Progenitor cell of endocrine pancreas (in vitro differentiated cells): ENCODE results near the gene TMEM178B. TPM values are rescaled to one million over a fixed set of nuclear protein-coding genes. Genes with fewer than 3 reads are reported as not detected.

ENCODE experiments used
- DNase-seq: peaks from one replicate; pipeline ENCODE4 v3.0.0; 2021; ENCODE audit warnings: low spot score; ENCODE audit not compliant: unreplicated experiment
- H3K27ac Mint-ChIP-seq: 2 replicates; pipeline ENCODE4 v1.8.0; 2021; ENCODE audit warnings: mild to moderate bottlenecking, moderate library complexity, mixed read lengths
- H3K27me3 Mint-ChIP-seq: 2 replicates; pipeline ENCODE4 v1.8.0; 2021; ENCODE audit warnings: mixed read lengths
- H3K36me3 Mint-ChIP-seq: 2 replicates; pipeline ENCODE4 v1.8.0; 2022; ENCODE audit warnings: mixed read lengths; ENCODE audit not compliant: insufficient read depth
- H3K4me1 Mint-ChIP-seq: 2 replicates; pipeline ENCODE4 v1.8.0; 2021; ENCODE audit warnings: low read depth, mixed read lengths
- H3K4me3 Mint-ChIP-seq: 2 replicates; pipeline ENCODE4 v1.8.0; 2021; ENCODE audit warnings: low read depth, mild to moderate bottlenecking, moderate library complexity, mixed read lengths
- H3K9me3 Mint-ChIP-seq: 2 replicates; pipeline ENCODE4 v1.8.0; 2021; ENCODE audit warnings: low read depth, mixed read lengths
- total RNA-seq: library from RNA; stranded (reverse); gene quantifications from 2 replicates; pipeline ENCODE4 v1.2.1, GENCODE V29; 2021
- TF ChIP-seq, protein P1 (sequence below): fragments of 200-600 bp; sonication (generic); IDR thresholded peaks from one replicate; pipeline ENCODE4 v1.5.0; 2021; ENCODE audit warnings: antibody characterized with exemption, mild to moderate bottlenecking; ENCODE audit not compliant: unreplicated experiment

TMEM178B gene
- total RNA-seq, 1 donor from 2014 or later: 2.8 TPM

DNA sequence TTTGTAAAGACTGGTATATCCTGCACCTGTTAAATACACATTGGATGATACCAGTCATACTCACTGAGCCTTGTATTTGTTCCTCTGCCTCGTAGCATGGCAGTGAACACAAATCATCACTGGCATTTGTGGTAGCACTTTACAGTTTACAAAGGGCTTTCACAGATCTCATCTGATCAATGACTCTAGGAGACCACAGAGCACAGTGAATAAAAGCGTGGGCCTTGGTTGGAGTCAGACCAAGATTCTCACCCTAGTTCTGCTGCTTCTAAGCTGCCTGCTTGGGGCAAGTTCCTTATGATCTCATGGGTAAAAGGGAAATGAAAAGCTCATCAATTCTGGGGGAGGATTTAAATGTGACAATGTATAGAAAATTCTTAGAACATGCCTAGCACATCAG lies 347.4 kb downstream of the TMEM178B start:
- TF ChIP-seq, protein P1, sequence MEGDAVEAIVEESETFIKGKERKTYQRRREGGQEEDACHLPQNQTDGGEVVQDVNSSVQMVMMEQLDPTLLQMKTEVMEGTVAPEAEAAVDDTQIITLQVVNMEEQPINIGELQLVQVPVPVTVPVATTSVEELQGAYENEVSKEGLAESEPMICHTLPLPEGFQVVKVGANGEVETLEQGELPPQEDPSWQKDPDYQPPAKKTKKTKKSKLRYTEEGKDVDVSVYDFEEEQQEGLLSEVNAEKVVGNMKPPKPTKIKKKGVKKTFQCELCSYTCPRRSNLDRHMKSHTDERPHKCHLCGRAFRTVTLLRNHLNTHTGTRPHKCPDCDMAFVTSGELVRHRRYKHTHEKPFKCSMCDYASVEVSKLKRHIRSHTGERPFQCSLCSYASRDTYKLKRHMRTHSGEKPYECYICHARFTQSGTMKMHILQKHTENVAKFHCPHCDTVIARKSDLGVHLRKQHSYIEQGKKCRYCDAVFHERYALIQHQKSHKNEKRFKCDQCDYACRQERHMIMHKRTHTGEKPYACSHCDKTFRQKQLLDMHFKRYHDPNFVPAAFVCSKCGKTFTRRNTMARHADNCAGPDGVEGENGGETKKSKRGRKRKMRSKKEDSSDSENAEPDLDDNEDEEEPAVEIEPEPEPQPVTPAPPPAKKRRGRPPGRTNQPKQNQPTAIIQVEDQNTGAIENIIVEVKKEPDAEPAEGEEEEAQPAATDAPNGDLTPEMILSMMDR: no peak
- H3K27ac Mint-ChIP-seq: no peak overlapping the region
- peaks cover 6% of the 10 kb centered on the region for H3K4me1 Mint-ChIP-seq
- H3K36me3 Mint-ChIP-seq: no peaks in the 10 kb centered on the region
- no peaks in the 10 kb centered on the region for H3K27me3 Mint-ChIP-seq
- DNase-seq: no peak
- no peak overlapping the region for H3K4me3 Mint-ChIP-seq
- H3K9me3 Mint-ChIP-seq: peaks cover 2% of the 10 kb centered on the region

DNA sequence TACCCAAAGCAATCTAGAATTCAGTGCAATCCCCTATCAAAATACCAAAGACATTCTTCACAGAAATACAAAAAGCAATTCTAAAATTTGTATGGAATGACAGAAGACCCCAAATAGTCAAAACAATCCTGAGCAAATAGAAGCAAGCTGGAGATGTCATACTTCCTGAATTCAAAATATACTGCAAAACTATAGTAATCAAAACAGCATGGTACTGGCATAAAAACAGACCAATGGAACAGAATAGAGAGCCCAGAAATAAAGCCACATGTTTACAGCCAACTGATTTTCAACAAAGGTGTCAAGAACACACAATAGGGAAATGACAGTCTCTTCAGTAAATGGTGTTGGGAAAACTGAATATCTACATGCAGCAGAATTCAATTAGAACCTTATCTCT lies 353.3 kb downstream of the TMEM178B start:
- no peak overlapping the region for H3K4me3 Mint-ChIP-seq
- H3K4me1 Mint-ChIP-seq: peaks cover 8% of the 10 kb centered on the region

DNA sequence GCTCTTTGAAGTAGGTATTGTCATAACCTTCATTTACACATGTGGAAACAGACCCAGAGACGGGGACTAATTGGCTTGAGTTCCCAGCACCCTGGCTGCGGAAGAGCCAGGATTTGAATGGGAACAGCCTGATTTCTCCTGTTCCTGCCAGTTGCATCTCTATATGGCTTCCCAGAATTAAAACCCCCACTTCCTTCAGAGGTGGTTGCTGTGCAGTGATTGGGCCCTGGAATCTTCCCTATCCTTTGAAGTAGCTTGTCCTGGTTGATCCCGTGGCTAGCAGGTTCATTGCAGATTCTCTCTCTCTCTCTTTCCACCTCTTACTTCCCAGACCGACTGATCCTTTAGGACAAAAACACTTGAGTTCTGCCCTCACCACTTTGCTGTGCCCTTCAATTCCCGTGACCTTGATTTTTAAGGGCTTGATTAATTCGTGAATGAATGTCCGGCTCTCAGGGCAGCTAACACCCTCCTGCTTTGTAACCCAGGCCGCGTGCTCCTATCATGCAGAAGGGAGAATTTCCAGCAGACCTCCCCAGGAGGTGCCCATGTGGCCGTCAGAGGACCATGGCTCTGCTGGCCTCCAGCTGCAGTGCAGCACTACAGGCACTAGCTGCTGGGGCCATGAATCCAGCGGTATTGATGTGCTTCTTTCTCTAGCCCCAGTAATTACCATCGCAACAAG lies 356.7 kb downstream of the TMEM178B start:
- H3K4me3 Mint-ChIP-seq: no peak overlapping the region
- no peaks in the 10 kb centered on the region for H3K36me3 Mint-ChIP-seq
- peaks cover 8% of the 10 kb centered on the region for H3K4me1 Mint-ChIP-seq
- peaks cover 12% of the 10 kb centered on the region for H3K9me3 Mint-ChIP-seq
- no peak overlapping the region for H3K27ac Mint-ChIP-seq
- H3K27me3 Mint-ChIP-seq: peaks cover 9% of the 10 kb centered on the region
- no peak for DNase-seq
- TF ChIP-seq, protein P1: no peak

More for the DNA sequence above, 353.3 kb downstream of the TMEM178B start:
- peaks cover 12% of the 10 kb centered on the region for H3K9me3 Mint-ChIP-seq
- no peak overlapping the region for H3K27ac Mint-ChIP-seq
- H3K27me3 Mint-ChIP-seq: peaks cover 7% of the 10 kb centered on the region
- DNase-seq: no peak
- H3K36me3 Mint-ChIP-seq: no peaks in the 10 kb centered on the region
- TF ChIP-seq, protein P1: no peak

DNA sequence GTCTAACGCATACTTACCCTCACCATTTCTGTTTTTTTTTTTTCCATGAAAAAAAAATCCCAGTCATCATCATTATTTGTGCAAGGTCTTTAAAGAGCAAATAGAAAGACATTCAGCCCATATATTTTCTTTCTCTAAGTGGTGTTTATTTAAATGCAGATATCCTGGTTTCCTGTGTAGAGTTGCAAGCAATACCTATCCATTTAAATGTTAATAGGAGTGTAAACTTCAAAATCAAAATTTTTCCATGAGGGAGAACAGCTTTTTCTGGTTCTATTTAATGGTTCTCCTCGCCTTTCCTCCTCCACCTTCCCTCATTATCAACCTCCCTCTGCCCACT lies 357.2 kb downstream of the TMEM178B start:
- Mint-ChIP-seq H3K4me3 (no peak overlapping the region), H3K4me1 (peaks cover 8% of the 10 kb centered on the region), H3K9me3 (peaks cover 12% of the 10 kb centered on the region), H3K27ac (no peak overlapping the region), H3K36me3 (no peaks in the 10 kb centered on the region), H3K27me3 (peaks cover 9% of the 10 kb centered on the region)
- TF ChIP-seq, protein P1: no peak
- DNase-seq: no peak

DNA sequence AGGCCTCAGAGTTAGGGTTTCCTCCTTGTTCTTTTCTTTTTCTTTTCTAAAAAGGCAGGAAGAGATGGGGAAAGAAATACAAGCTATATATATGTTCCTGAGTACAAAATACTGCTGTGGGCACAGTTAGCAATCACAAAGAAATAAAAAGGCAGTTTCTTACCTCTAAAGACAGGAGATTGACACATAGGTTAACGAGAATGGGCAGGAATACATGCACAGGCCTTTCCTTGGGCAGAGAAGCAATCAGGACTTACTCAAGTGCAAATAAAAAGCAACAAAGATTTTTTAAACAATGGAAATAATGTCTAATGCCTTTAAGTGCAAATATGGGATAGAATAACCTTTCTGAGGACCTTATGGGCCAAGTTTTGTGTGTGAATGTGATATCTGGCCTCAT lies 357.8 kb downstream of the TMEM178B start:
- DNase-seq: no peak
- no peak overlapping the region for H3K4me3 Mint-ChIP-seq
- H3K27me3 Mint-ChIP-seq: peaks cover 9% of the 10 kb centered on the region
- H3K27ac Mint-ChIP-seq: no peak overlapping the region
- peaks cover 8% of the 10 kb centered on the region for H3K4me1 Mint-ChIP-seq
- TF ChIP-seq, protein P1: no peak
- H3K36me3 Mint-ChIP-seq: no peaks in the 10 kb centered on the region
- peaks cover 8% of the 10 kb centered on the region for H3K9me3 Mint-ChIP-seq
